Endothelial cell of umbilical vein (primary cell): ENCODE data around the gene DUSP2. TPM values are rescaled to one million over a fixed set of nuclear protein-coding genes. Genes with fewer than 3 reads are reported as not detected.

ENCODE experiments used
- BruUV-seq: library from RNA; stranded (reverse); fragments of 400-500 nt; replicated peaks from 2 replicates; lab custom pipeline; 2021; lab: Mats Ljungman, UMichigan
- CTCF ChIA-PET: fragments of 300-600, 350-600 bp; sonication (Branson Sonifier 250); formaldehyde crosslinking; loops from one replicate; lab custom pipeline; 2021; ENCODE audit warnings: antibody characterized with exemption, inconsistent platforms; lab: Charles Lee
- POLR2A ChIA-PET: fragments of 300-600, 350-600 bp; sonication (Branson Sonifier 250); formaldehyde crosslinking; loops from one replicate; lab custom pipeline; 2021; ENCODE audit warnings: antibody characterized with exemption, inconsistent platforms; lab: Charles Lee
- DNase-seq: peaks from one replicate; pipeline ENCODE4 v3.0.0-alpha.2; 2011; ENCODE audit warnings: low read depth, low spot score
- FAIRE-seq: peaks from 2 replicates; lab custom pipeline; 2011; peaks lifted over from hg19 to GRCh38; lab: Jason Lieb, UNC
- H2AFZ ChIP-seq: 2 replicates; pipeline ENCODE4 v1.6.0; 2012; ENCODE audit warnings: low read depth, low read length, control low read depth, inconsistent platforms
- H3K27ac ChIP-seq: 2 replicates; pipeline ENCODE4 v1.5.1; 2011; ENCODE audit warnings: low read depth, mild to moderate bottlenecking, control low read depth, low read length, moderate library complexity; ENCODE audit not compliant: insufficient read depth
- H3K27me3 ChIP-seq, 2 experiments: 2 replicates each; pipeline versions ENCODE4 v1.6.0 to v1.6.1; 2011; ENCODE audit warnings: low read length in 2 of 2, mixed read lengths in 1 of 2; ENCODE audit not compliant: control insufficient read depth in 2 of 2, insufficient read depth in 2 of 2
- H3K36me3 ChIP-seq, 2 experiments: 2 replicates in 1 of 2; 3 replicates in 1 of 2; pipeline ENCODE4 v1.5.1; 2011; ENCODE audit warnings: low read length in 2 of 2, mild to moderate bottlenecking in 1 of 2, moderate library complexity in 1 of 2; ENCODE audit not compliant: control insufficient read depth in 2 of 2, insufficient read depth in 2 of 2; ENCODE audit errors: extremely low read depth in 1 of 2
- H3K4me1 ChIP-seq: 3 replicates; pipeline ENCODE4 v1.5.1; 2011; ENCODE audit warnings: mild to moderate bottlenecking, low read length; ENCODE audit not compliant: control insufficient read depth, insufficient read depth; ENCODE audit errors: extremely low read depth
- H3K4me2 ChIP-seq: 2 replicates; pipeline ENCODE4 v1.6.1; 2011; ENCODE audit warnings: low read length, control low read depth, mixed read lengths; ENCODE audit not compliant: insufficient read depth
- H3K4me3 ChIP-seq, 3 experiments: fragments of 200-600 bp in 1 of 3; sonication (generic), shearing (Covaris generic) in 1 of 3; replicated peaks in 1 of 3; 2 replicates each; pipeline ENCODE4 v1.5.1; 2011 to 2016; ENCODE audit warnings: control low read depth in 3 of 3, low read length in 3 of 3, mild to moderate bottlenecking in 2 of 3, inconsistent platforms in 1 of 3, low read depth in 1 of 3, moderate library complexity in 1 of 3; ENCODE audit not compliant: insufficient read depth in 1 of 3
- H3K79me2 ChIP-seq: 2 replicates; pipeline ENCODE4 v1.6.0; 2012; ENCODE audit warnings: low read length, inconsistent platforms; ENCODE audit not compliant: control insufficient read depth, insufficient read depth
- H3K9ac ChIP-seq: replicated peaks from 2 replicates; pipeline ENCODE3; 2011; ENCODE audit warnings: low read length, control low read depth; ENCODE audit not compliant: insufficient read depth; ENCODE audit errors: extremely low read depth
- H3K9me1 ChIP-seq: replicated peaks from 3 replicates; pipeline ENCODE4 v1.6.0; 2011; ENCODE audit warnings: mild to moderate bottlenecking, low read length; ENCODE audit not compliant: control insufficient read depth, insufficient read depth; ENCODE audit errors: extremely low read depth
- H3K9me3 ChIP-seq: replicated peaks from 2 replicates; pipeline ENCODE4 v1.5.1; 2012; ENCODE audit warnings: low read length, inconsistent platforms; ENCODE audit not compliant: control insufficient read depth, insufficient read depth
- H4K20me1 ChIP-seq: replicated peaks from 2 replicates; pipeline ENCODE3; 2011; ENCODE audit warnings: mild to moderate bottlenecking, low read length; ENCODE audit not compliant: control insufficient read depth, insufficient read depth; ENCODE audit errors: extremely low read depth
- CTCF ChIP-seq, 2 donors: IDR thresholded peaks; 1 replicate in 1 of 2; 2 replicates in 1 of 2; pipeline ENCODE4 v1.5.1; 2011; ENCODE audit warnings: low read length in 2 of 2, mild to moderate bottlenecking in 2 of 2, moderate library complexity in 2 of 2, control low read depth in 1 of 2, inconsistent platforms in 1 of 2, low read depth in 1 of 2; ENCODE audit not compliant: insufficient read depth in 1 of 2; ENCODE audit errors: extremely low read depth in 1 of 2
- EZH2 ChIP-seq: IDR thresholded peaks from 2 replicates; pipeline ENCODE4 v1.6.1; 2012; ENCODE audit warnings: borderline replicate concordance, low read depth, mild to moderate bottlenecking, moderate library complexity, low read length, inconsistent platforms; ENCODE audit not compliant: severe bottlenecking
- FOS ChIP-seq: IDR thresholded peaks from 2 replicates; pipeline ENCODE4 v1.6.1; 2011; ENCODE audit warnings: mild to moderate bottlenecking, low read length, moderate library complexity, borderline replicate concordance; ENCODE audit not compliant: insufficient read depth
- GATA2 ChIP-seq: IDR thresholded peaks from 2 replicates; pipeline ENCODE4 v1.7.0; 2011; ENCODE audit warnings: low read depth, mild to moderate bottlenecking, moderate library complexity, mixed read lengths, low read length; ENCODE audit not compliant: insufficient read length, insufficient read depth
- JUN ChIP-seq: IDR thresholded peaks from 2 replicates; pipeline ENCODE4 v1.6.1; 2011; ENCODE audit warnings: borderline replicate concordance, low read depth; ENCODE audit not compliant: insufficient read length, insufficient read depth
- MYC ChIP-seq: IDR thresholded peaks from one replicate; pipeline ENCODE4 v1.6.1; 2011; ENCODE audit warnings: mild to moderate bottlenecking, low read depth, low read length
- POLR2A ChIP-seq: IDR thresholded peaks from 2 replicates; pipeline ENCODE4 v1.6.1; 2012; ENCODE audit warnings: low read depth, mild to moderate bottlenecking, control low read depth, low read length
- POLR2AphosphoS5 ChIP-seq: IDR thresholded peaks from 2 replicates; pipeline ENCODE4 v1.6.1; 2012; ENCODE audit warnings: low read depth, mild to moderate bottlenecking, control low read depth, low read length, moderate library complexity; ENCODE audit not compliant: insufficient read depth
- dilution Hi-C: fragments of 300-500 bp; cut with MboI; formaldehyde crosslinking; loops from one replicate; pipeline ENCODE4 v1.15.0; 2019; ENCODE audit warnings: low sequenced_read_pairs; ENCODE audit not compliant: extremely low pct_ligation_motif_present
- intact Hi-C: fragments of 100-400 bp; cut with micrococcal nuclease; formaldehyde crosslinking; loops from one replicate; pipeline ENCODE4 v1.10.0; 2022
- polyA plus RNA-seq, 4 experiments: library from polyadenylated mRNA; depleted of rRNA in 3 of 4; stranded (reverse) in 3 of 4; unstranded in 1 of 4; fragments of >200 nt; gene quantifications; 2 replicates each; pipeline versions ENCODE4 v1.2.1 to v1.2.3, GENCODE V29; 2011 to 2012; ENCODE audit warnings: missing spikeins in 1 of 4
- total RNA-seq: library from RNA; stranded (reverse); gene quantifications from 2 replicates; pipeline ENCODE4 v1.2.3, GENCODE V29; 2021
- TF ChIP-seq, protein P1 (sequence below): IDR thresholded peaks from 2 replicates; pipeline ENCODE4 v1.6.1; 2011; ENCODE audit not compliant: insufficient read depth, insufficient read length

Gene DUSP2
- total and polyA plus RNA-seq, 2 donors (not counting 3 experiments of a cell fraction or from before 2014, with no cell fraction given), result 0.33 TPM

GRCh38 chr2:96130483-96130882 is 14.8 kb downstream of the DUSP2 start:
- Histone ChIP-seq H4K20me1 (no peaks in the 10 kb centered on the region), H3K27me3 (peaks cover 0 to 3% of the 10 kb centered on the region in 2 experiments), H3K79me2 (no peaks in the 10 kb centered on the region), H3K4me1 (no peaks in the 10 kb centered on the region), H3K36me3 (no peaks in the 10 kb centered on the region), H3K27ac (no peak overlapping the region), H3K4me3 (no peak overlapping the region), H3K4me2 (no peak overlapping the region), H3K9me1 (no peaks in the 10 kb centered on the region), H2AFZ (no peak overlapping the region), H3K9me3 (no peaks in the 10 kb centered on the region), H3K9ac (no peak overlapping the region)
- intact Hi-C loops, result no loop called here
- TF ChIP-seq POLR2AphosphoS5 (no peak), FOS (no peak), GATA2 (no peak), CTCF (IDR thresholded peaks at IDR 0.05; ENCODE audit: extremely low read depth in 1 of 2, insufficient read depth in 1 of 2, low read depth in 1 of 2, low read length in 2 of 2) (no peak), EZH2 (no peak), POLR2A (no peak), MYC (no peak), JUN (no peak)
- TF ChIP-seq, protein P1, sequence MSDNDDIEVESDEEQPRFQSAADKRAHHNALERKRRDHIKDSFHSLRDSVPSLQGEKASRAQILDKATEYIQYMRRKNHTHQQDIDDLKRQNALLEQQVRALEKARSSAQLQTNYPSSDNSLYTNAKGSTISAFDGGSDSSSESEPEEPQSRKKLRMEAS, result no peak
- POLR2A ChIA-PET, result no interaction called here
- FAIRE-seq (no peak), DNase-seq (no peak)
- no TSS peak for BruUV-seq
- dilution Hi-C loops, result no loop called here
- CTCF ChIA-PET, result interaction anchor here (0.7 to 1.1 kb wide), 4 partner anchors 8 to 108 kb away, joined by 3 to 4 read pairs (median 4); partner anchors contain the start of gene ASTL
